HepG2 (cell line): Measurements from ENCODE around the gene ESPNL. TPM values are rescaled to one million over a fixed set of nuclear protein-coding genes. Genes with fewer than 3 reads are reported as not detected.

ENCODE experiments used
- ATAC-seq: fragments of 200-7000 bp; cut with Tn5 transposase; 3 replicates; pipeline ENCODE4 v1.9.1; 2020; ENCODE audit warnings: mild to moderate bottlenecking, moderate library complexity
- BruUV-seq: library from RNA; stranded (reverse); fragments of 400-500 nt; replicated peaks from 2 replicates; lab custom pipeline; 2021; lab: Mats Ljungman, UMichigan
- CTCF ChIA-PET: fragments of 300-600 bp; formaldehyde crosslinking; extraction: SDS; loops from one replicate; lab custom pipeline; 2021; ENCODE audit warnings: low total read pairs, inconsistent platforms, low intra/inter-chr PET ratio; lab: Yijun Ruan, JAX
- POLR2A ChIA-PET: fragments of 350-600 bp; sonication (Branson Sonifier 250); formaldehyde crosslinking; loops from one replicate; lab custom pipeline; 2020; ENCODE audit warnings: antibody characterized with exemption, inconsistent platforms; lab: Yijun Ruan, JAX
- DNase-seq: peaks from one replicate; pipeline ENCODE4 v3.0.0-alpha.2; 2015; ENCODE audit warnings: low spot score
- FAIRE-seq: peaks from 3 replicates; lab custom pipeline; 2011; peaks lifted over from hg19 to GRCh38; lab: Jason Lieb, UNC
- H2AFZ ChIP-seq: one replicate; pipeline ENCODE4 v1.6.1; 2011; ENCODE audit warnings: low read length, inconsistent platforms
- H3K27ac ChIP-seq: fragments of 300-600 bp; 3 replicates; pipeline ENCODE4 v1.8.0; 2011; ENCODE audit warnings: mixed run types, mild to moderate bottlenecking, mixed read lengths, low read length, inconsistent platforms; ENCODE audit not compliant: insufficient read depth; ENCODE audit errors: extremely low read length
- H3K27me3 ChIP-seq, 2 experiments: fragments of 200-600 bp in 1 of 2; 2 replicates in 1 of 2; 3 replicates in 1 of 2; pipeline versions ENCODE4 v1.6.0 to v1.8.0; 2011; ENCODE audit warnings: low read length in 2 of 2, mild to moderate bottlenecking in 2 of 2, moderate library complexity in 2 of 2, inconsistent platforms in 1 of 2; ENCODE audit not compliant: insufficient read depth in 2 of 2, control insufficient read depth in 1 of 2
- H3K36me3 ChIP-seq, 2 experiments: fragments of 200-600 bp in 1 of 2; replicated peaks in 1 of 2; 2 replicates in 1 of 2; 3 replicates in 1 of 2; pipeline versions ENCODE4 v1.5.1 to v1.8.0; 2011; ENCODE audit warnings: low read length in 2 of 2, inconsistent platforms in 1 of 2; ENCODE audit not compliant: insufficient read depth in 2 of 2, control insufficient read depth in 1 of 2
- H3K4me1 ChIP-seq: 2 replicates; pipeline ENCODE4 v1.5.1; 2012; ENCODE audit warnings: low read length, inconsistent platforms; ENCODE audit not compliant: insufficient read depth
- H3K4me2 ChIP-seq: 2 replicates; pipeline ENCODE4 v1.6.0; 2011; ENCODE audit warnings: low read depth, low read length, inconsistent platforms
- H3K4me3 ChIP-seq, 3 experiments: fragments of 200-600 bp in 1 of 3; sonication (generic), shearing (Covaris generic) in 1 of 3; replicated peaks in 1 of 3; 2 replicates each; pipeline ENCODE4 v1.5.1; 2011 to 2016; ENCODE audit warnings: low read length in 3 of 3, inconsistent platforms in 2 of 3, low read depth in 2 of 3, mild to moderate bottlenecking in 2 of 3, control low read depth in 1 of 3, mixed read lengths in 1 of 3; ENCODE audit not compliant: insufficient read depth in 1 of 3
- H3K79me2 ChIP-seq: one replicate; pipeline ENCODE4 v1.6.1; 2011; ENCODE audit warnings: low read length, inconsistent platforms; ENCODE audit not compliant: insufficient read depth
- H3K9ac ChIP-seq: 2 replicates; pipeline ENCODE4 v1.6.0; 2011; ENCODE audit warnings: mild to moderate bottlenecking, low read depth, low read length, inconsistent platforms; ENCODE audit not compliant: insufficient read depth
- H3K9me3 ChIP-seq: 2 replicates; pipeline ENCODE4 v1.5.1; 2012; ENCODE audit warnings: mild to moderate bottlenecking, low read length
- H4K20me1 ChIP-seq: 2 replicates; pipeline ENCODE4 v1.6.0; 2011; ENCODE audit warnings: inconsistent platforms, mild to moderate bottlenecking, low read length, moderate library complexity; ENCODE audit not compliant: insufficient read depth
- CC2D1A ChIP-seq: sonication (generic); formaldehyde crosslinking; IDR thresholded peaks from 2 replicates; pipeline ENCODE4 v1.8.1; 2023; ENCODE audit warnings: mild to moderate bottlenecking, missing genetic modification reagents
- CEBPB ChIP-seq: IDR thresholded peaks from 2 replicates; pipeline ENCODE4 v1.6.1; 2011; ENCODE audit warnings: low read depth, low read length, improper control_type of control experiment, borderline replicate concordance
- HNF1A ChIP-seq, 2 experiments: sonication (generic) in 1 of 2; formaldehyde crosslinking in 1 of 2; IDR thresholded peaks; 2 replicates each; pipeline versions ENCODE4 v1.4.0 to v1.6.1; 2016 to 2020; ENCODE audit warnings: borderline replicate concordance in 1 of 2, low read depth in 1 of 2, mild to moderate bottlenecking in 1 of 2, missing genetic modification reagents in 1 of 2
- KDM3A ChIP-seq: IDR thresholded peaks from 2 replicates; pipeline ENCODE4 v1.6.1; 2018; ENCODE audit warnings: low read depth, missing compliant biosample characterization
- NCOR1 ChIP-seq: fragments of 200-600 bp; sonication (generic); IDR thresholded peaks from 2 replicates; pipeline ENCODE4 v1.7.0; 2017; ENCODE audit warnings: antibody characterized with exemption, low read length, borderline replicate concordance
- NFIB ChIP-seq: sonication (generic); formaldehyde crosslinking; IDR thresholded peaks from 2 replicates; pipeline ENCODE4 v1.9.0; 2021; ENCODE audit warnings: missing genetic modification reagents, mild to moderate bottlenecking, borderline replicate concordance
- SALL2 ChIP-seq: sonication (generic); formaldehyde crosslinking; IDR thresholded peaks from 2 replicates; pipeline ENCODE4 v1.8.1; 2023; ENCODE audit warnings: mild to moderate bottlenecking, missing genetic modification reagents, inconsistent platforms
- TCF7L2 ChIP-seq: IDR thresholded peaks from 2 replicates; pipeline ENCODE4 v1.6.1; 2011; ENCODE audit warnings: mild to moderate bottlenecking, low read depth, low read length, moderate library complexity
- TEAD3 ChIP-seq: optimal IDR thresholded peaks from 2 replicates; pipeline ENCODE3; 2016; ENCODE audit warnings: borderline replicate concordance
- XRCC5 ChIP-seq: fragments of 200-400 bp; formaldehyde crosslinking; optimal IDR thresholded peaks from 2 replicates; pipeline ENCODE3; 2017; ENCODE audit warnings: mild to moderate bottlenecking, low read length
- ZFYVE20 ChIP-seq: sonication (generic); formaldehyde crosslinking; IDR thresholded peaks from 2 replicates; pipeline ENCODE4 v1.8.0; 2023; ENCODE audit warnings: low read depth, mild to moderate bottlenecking, moderate library complexity, missing genetic modification reagents, borderline replicate concordance
- ZNF12 ChIP-seq: sonication (generic); formaldehyde crosslinking; IDR thresholded peaks from 2 replicates; pipeline ENCODE4 v1.5.0; 2020; ENCODE audit warnings: missing genetic modification reagents
- ZNF513 ChIP-seq: sonication (generic); formaldehyde crosslinking; conservative IDR thresholded peaks from 2 replicates; pipeline ENCODE4 v1.5.0; 2020; ENCODE audit warnings: missing genetic modification reagents
- WGBS: methylation state at CpG from one replicate; pipeline ENCODE4 v1.1.6; 2017; ENCODE audit warnings: low lambda C conversion rate; 5-methylcytosine and 5-hydroxymethylcytosine counted together
- in situ Hi-C: cut with HindIII; loops from 2 replicates; pipeline ENCODE4 v1.10.0; 2017; ENCODE audit warnings: low pct_unique_long_range_greater_than_20kb; ENCODE audit not compliant: extremely low pct_ligation_motif_present
- intact Hi-C: fragments of 100-400 bp; cut with micrococcal nuclease; formaldehyde crosslinking; loops from one replicate; pipeline ENCODE4 v1.10.0; 2022; ENCODE audit not compliant: unreplicated experiment
- polyA plus RNA-seq, 8 experiments: library from polyadenylated mRNA; depleted of rRNA in 3 of 8; stranded (reverse) in 7 of 8; unstranded in 1 of 8; fragments of >200 nt; fragmentation: Illumina TruSeq in 4 of 8; extraction: Trizol in 4 of 8; gene quantifications; 2 replicates each; pipeline versions ENCODE4 v1.2.1 to v1.2.3, GENCODE V29; 2011 to 2016; ENCODE audit warnings: low read depth in 4 of 8, missing spikeins in 1 of 8, mixed read lengths in 1 of 8; ENCODE audit not compliant: insufficient read depth in 1 of 8
- total RNA-seq, 5 experiments: library from RNA; depleted of rRNA; stranded (reverse); fragments of >200 nt; fragmentation: Illumina TruSeq; extraction: Trizol; gene quantifications; 2 replicates each; pipeline ENCODE4 v1.2.3, GENCODE V29; 2016; ENCODE audit warnings: low read depth in 1 of 5
- TF ChIP-seq, protein P1 (sequence below): sonication (generic); formaldehyde crosslinking; IDR thresholded peaks from 2 replicates; pipeline ENCODE4 v1.5.1; 2020; ENCODE audit warnings: mild to moderate bottlenecking, missing genetic modification reagents

ESPNL gene
- total and polyA plus RNA-seq, 2 of the 13 experiments (the other 11 are each of a cell fraction or from before 2014, with no cell fraction given) = 0.45 to 0.80 TPM

GRCh38 chr2:238077292-238077691 is 22.8 kb upstream of the ESPNL start:
- POLR2A ChIA-PET = interaction anchor here (0.8 to 2.8 kb wide), 3 partner anchors 13 to 32 kb away, joined by 3 to 27 read pairs (median 11); partner anchors contain the start of gene SCLY
- TF ChIP-seq, protein P1, sequence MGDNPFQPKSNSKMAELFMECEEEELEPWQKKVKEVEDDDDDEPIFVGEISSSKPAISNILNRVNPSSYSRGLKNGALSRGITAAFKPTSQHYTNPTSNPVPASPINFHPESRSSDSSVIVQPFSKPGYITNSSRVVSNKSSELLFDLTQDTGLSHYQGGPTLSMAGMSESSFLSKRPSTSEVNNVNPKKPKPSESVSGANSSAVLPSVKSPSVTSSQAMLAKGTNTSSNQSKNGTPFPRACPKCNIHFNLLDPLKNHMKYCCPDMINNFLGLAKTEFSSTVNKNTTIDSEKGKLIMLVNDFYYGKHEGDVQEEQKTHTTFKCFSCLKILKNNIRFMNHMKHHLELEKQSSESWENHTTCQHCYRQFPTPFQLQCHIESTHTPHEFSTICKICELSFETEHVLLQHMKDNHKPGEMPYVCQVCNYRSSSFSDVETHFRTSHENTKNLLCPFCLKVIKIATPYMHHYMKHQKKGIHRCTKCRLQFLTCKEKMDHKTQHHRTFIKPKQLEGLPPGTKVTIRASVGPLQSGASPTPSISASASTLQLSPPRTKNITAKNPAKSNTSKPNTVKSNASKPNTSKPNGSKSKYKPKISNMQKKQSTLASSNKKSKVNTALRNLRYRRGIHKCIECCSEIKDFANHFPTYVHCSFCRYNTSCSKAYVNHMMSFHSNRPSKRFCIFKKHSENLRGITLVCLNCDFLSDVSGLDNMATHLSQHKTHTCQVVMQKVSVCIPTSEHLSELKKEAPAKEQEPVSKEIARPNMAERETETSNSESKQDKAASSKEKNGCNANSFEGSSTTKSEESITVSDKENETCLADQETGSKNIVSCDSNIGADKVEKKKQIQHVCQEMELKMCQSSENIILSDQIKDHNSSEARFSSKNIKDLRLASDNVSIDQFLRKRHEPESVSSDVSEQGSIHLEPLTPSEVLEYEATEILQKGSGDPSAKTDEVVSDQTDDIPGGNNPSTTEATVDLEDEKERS = peak; percentile 56; the same call in 1 of the 2 replicates
- TF ChIP-seq ZNF12 (CRISPR knock-in tag) = no peak
- no peak for TF ChIP-seq ZFYVE20 (CRISPR knock-in tag)
- TF ChIP-seq TCF7L2 = no peak
- peak; percentile 92 for TF ChIP-seq CEBPB
- TF ChIP-seq NFIB = no peak
- TF ChIP-seq NCOR1 = no peak
- TF ChIP-seq KDM3A (CRISPR knock-in tag) = no peak
- no peak for TF ChIP-seq TEAD3 (CRISPR knock-in tag)
- TF ChIP-seq ZNF513 (CRISPR knock-in tag) = no peak
- TF ChIP-seq SALL2 (CRISPR knock-in tag) = no peak
- no peak for TF ChIP-seq HNF1A (IDR thresholded peaks at IDR 0.05; ENCODE audit: low read depth)
- TF ChIP-seq HNF1A (CRISPR knock-in tag; IDR thresholded peaks at IDR 0.05; ENCODE audit: borderline replicate concordance) = no peak
- no peak for TF ChIP-seq XRCC5
- no peak for TF ChIP-seq CC2D1A

More at GRCh38 chr2:238077292-238077691, 22.8 kb upstream of the ESPNL start:
- Histone ChIP-seq H3K27me3 (no peaks in the 10 kb centered on the region), H3K4me1 (peaks cover 51% of the 10 kb centered on the region), H3K79me2 (peaks cover 8% of the 10 kb centered on the region), H3K36me3 (peaks cover 15 to 41% of the 10 kb centered on the region in 2 experiments), H3K27ac (peak overlapping the region; percentile 25), H3K9me3 (peaks cover 7% of the 10 kb centered on the region; the same call in 1 of the 2 replicates), H3K4me2 (0 out of 2 replicates have a peak overlapping the region, but pooled peaks have one; percentile 10), H3K4me3 (no peak overlapping the region), H3K9ac (no peak overlapping the region), H2AFZ (no peak overlapping the region), H4K20me1 (no peaks in the 10 kb centered on the region)
- in situ Hi-C loops (no loop called here), intact Hi-C loops (no loop called here)
- WGBS = 73% methylated on average over 1 of the region's 1 CpG
- CTCF ChIA-PET = no interaction called here
- ATAC-seq (no peak), DNase-seq (no peak), FAIRE-seq (no peak)
- no TSS peak for BruUV-seq
